H1 (cell line): ENCODE results near the gene NRN1. TPM values are rescaled to one million over a fixed set of nuclear protein-coding genes. Genes with fewer than 3 reads are reported as not detected.

Source experiments
- BCL11A ChIP-seq, 2 experiments: IDR thresholded peaks; one replicate each; pipeline ENCODE4 v1.6.1; 2011; ENCODE audit warnings: low read depth in 2 of 2, low read length in 2 of 2, mild to moderate bottlenecking in 2 of 2
- BRCA1 ChIP-seq: IDR thresholded peaks from 2 replicates; pipeline ENCODE4 v1.6.1; 2012; ENCODE audit warnings: low read depth, low read length, improper control_type of control experiment
- CTBP2 ChIP-seq: IDR thresholded peaks from 2 replicates; pipeline ENCODE4 v1.7.0; 2011; ENCODE audit warnings: borderline replicate concordance, mild to moderate bottlenecking, moderate library complexity, mixed read lengths, low read length; ENCODE audit not compliant: insufficient read depth, insufficient read length
- EGR1 ChIP-seq: IDR thresholded peaks from 2 replicates; pipeline ENCODE4 v1.6.1; 2011; ENCODE audit warnings: low read depth, low read length, borderline replicate concordance
- KDM4A ChIP-seq: IDR thresholded peaks from one replicate; pipeline ENCODE4 v1.7.1; 2012; ENCODE audit warnings: low read depth, mild to moderate bottlenecking, moderate library complexity, low read length, inconsistent platforms; ENCODE audit not compliant: severe bottlenecking
- RBBP5 ChIP-seq: IDR thresholded peaks from 2 replicates; pipeline ENCODE4 v1.7.1; 2012; ENCODE audit warnings: low read depth, mild to moderate bottlenecking, inconsistent platforms, low read length, moderate library complexity, borderline replicate concordance
- SP1 ChIP-seq: IDR thresholded peaks from 2 replicates; pipeline ENCODE4 v1.6.1; 2011; ENCODE audit warnings: low read depth, low read length
- SUZ12 ChIP-seq: fragments of 200-600 bp; sonication (generic); IDR thresholded peaks from 2 replicates; pipeline ENCODE4 v1.6.1; 2012; ENCODE audit warnings: mild to moderate bottlenecking, inconsistent platforms, low read length, moderate library complexity, mixed read lengths
- polyA plus RNA-seq, 7 experiments: library from polyadenylated mRNA; depleted of rRNA in 3 of 7; stranded (reverse) in 5 of 7; unstranded in 2 of 7; fragments of >200 nt in 5 of 7; fragments of 200-250 nt in 2 of 7; gene quantifications; 1 replicate in 5 of 7; 2 replicates in 1 of 7; 4 replicates in 1 of 7; pipeline versions ENCODE4 v1.2.1 to v1.2.3, GENCODE V29; 2011 to 2013; ENCODE audit warnings: missing spikeins in 2 of 7, mixed read lengths in 2 of 7
- total RNA-seq: library from RNA; stranded (reverse); fragmentation: NEBNext Ultra II Directional; extraction: Animal tissue kit (Norgen Biotek cat#: 25700); gene quantifications from 2 replicates; pipeline ENCODE4 v1.2.1, GENCODE V29; 2021
- TF ChIP-seq, protein P1 (sequence below): IDR thresholded peaks from 2 replicates; pipeline ENCODE4 v1.6.1; 2012; ENCODE audit warnings: low read length, inconsistent platforms
- TF ChIP-seq, protein P2 (sequence below): IDR thresholded peaks from 2 replicates; pipeline ENCODE4 v1.6.1; 2012; ENCODE audit warnings: inconsistent platforms

Gene NRN1
- total and polyA plus RNA-seq, 2 of the 8 experiments (the other 6 are each of a cell fraction or from before 2014, with no cell fraction given) = 0.06 to 0.26 TPM

GRCh38 chr6:6003621-6004366, 2.9 kb downstream of the NRN1 start (continued):
- TF ChIP-seq SP1 (0 out of 2 replicates have a peak, but pooled peaks have one; percentile 41), BCL11A (IDR thresholded peaks at IDR 0.05; ENCODE audit: low read depth in 2 of 2, low read length in 2 of 2) (no peak), RBBP5 (peak; percentile 2; the same call in 1 of the 2 replicates), SUZ12 (peak; percentile 72), BRCA1 (no peak), EGR1 (peak; percentile 15; the same call in 1 of the 2 replicates), KDM4A (peak; percentile 56), CTBP2 (peak; percentile 92)
- TF ChIP-seq, protein P1, sequence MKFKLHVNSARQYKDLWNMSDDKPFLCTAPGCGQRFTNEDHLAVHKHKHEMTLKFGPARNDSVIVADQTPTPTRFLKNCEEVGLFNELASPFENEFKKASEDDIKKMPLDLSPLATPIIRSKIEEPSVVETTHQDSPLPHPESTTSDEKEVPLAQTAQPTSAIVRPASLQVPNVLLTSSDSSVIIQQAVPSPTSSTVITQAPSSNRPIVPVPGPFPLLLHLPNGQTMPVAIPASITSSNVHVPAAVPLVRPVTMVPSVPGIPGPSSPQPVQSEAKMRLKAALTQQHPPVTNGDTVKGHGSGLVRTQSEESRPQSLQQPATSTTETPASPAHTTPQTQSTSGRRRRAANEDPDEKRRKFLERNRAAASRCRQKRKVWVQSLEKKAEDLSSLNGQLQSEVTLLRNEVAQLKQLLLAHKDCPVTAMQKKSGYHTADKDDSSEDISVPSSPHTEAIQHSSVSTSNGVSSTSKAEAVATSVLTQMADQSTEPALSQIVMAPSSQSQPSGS = 0 out of 2 replicates have a peak, but pooled peaks have one; percentile 18
- TF ChIP-seq, protein P2, sequence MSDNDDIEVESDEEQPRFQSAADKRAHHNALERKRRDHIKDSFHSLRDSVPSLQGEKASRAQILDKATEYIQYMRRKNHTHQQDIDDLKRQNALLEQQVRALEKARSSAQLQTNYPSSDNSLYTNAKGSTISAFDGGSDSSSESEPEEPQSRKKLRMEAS = peak; percentile 14; the same call in 1 of the 2 replicates
